GM12875 (cell line): ENCODE data around the gene ATP1A3.
"Not testable (repeated sequence)": the region's sequence is repeated elsewhere in the genome, so short reads cannot be mapped to it uniquely, and the experiment has no call there.

Experiments used
- H3K4me3 ChIP-seq: one replicate; pipeline ENCODE4 v1.5.1; 2011; ENCODE audit warnings: low read depth, low read length, control low read depth
- TF ChIP-seq, protein P1 (sequence below): IDR thresholded peaks from 2 replicates; pipeline ENCODE4 v1.5.1; 2011; ENCODE audit warnings: low read depth, mild to moderate bottlenecking, control low read depth, inconsistent platforms, low read length, moderate library complexity, borderline replicate concordance; ENCODE audit not compliant: insufficient read depth

Gene ATP1A3

DNA sequence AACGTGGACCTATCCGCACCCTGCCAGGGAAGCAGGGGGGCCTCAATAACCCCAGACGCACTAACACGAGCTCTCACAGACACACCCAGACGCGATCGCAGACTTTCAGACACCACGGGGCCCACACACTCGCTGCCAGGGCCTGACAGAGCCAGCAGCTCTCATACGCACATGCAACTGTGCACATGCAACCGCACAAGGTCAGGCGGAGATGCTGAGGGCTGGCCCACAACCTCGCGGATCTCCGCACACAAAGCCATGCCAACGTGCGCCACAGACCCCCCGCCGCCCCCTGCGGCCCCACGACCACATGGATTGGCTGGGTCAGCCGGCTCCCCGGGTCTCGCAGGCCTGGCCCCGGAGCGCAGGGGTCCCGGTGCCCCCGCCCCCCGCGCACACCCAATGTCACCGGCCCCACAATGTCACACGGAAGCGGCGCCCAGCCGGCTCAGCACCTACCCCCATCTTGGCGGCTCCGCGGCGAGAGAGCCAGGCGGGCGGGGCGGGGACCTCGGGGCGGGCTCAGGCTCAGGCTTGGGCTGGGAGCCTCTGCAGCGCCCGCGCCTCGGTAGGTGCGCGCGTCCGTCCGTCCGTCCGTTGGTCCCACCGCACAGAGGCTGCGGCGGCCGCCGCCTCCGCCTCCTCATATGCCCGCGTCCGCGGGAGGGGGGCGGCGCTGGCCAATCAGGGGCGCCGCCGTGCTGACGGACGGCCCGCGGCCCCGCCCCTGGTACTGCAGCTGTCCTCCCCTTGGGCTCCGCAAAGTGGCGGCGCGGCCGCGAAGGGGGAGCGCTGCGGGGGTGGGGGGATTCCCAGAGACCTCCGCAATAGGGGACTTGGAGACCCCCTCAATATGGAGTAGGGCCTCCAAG lies at the start of gene ATP1A3:
Gene ATP1A3, minus strand, starts transcription at position 619 of the 872 bp plus-strand sequence. Its CDS starts 154 bp downstream, at position 465.
- H3K4me3 ChIP-seq = no peak within 1 kb of the TSS
- TF ChIP-seq, protein P1, sequence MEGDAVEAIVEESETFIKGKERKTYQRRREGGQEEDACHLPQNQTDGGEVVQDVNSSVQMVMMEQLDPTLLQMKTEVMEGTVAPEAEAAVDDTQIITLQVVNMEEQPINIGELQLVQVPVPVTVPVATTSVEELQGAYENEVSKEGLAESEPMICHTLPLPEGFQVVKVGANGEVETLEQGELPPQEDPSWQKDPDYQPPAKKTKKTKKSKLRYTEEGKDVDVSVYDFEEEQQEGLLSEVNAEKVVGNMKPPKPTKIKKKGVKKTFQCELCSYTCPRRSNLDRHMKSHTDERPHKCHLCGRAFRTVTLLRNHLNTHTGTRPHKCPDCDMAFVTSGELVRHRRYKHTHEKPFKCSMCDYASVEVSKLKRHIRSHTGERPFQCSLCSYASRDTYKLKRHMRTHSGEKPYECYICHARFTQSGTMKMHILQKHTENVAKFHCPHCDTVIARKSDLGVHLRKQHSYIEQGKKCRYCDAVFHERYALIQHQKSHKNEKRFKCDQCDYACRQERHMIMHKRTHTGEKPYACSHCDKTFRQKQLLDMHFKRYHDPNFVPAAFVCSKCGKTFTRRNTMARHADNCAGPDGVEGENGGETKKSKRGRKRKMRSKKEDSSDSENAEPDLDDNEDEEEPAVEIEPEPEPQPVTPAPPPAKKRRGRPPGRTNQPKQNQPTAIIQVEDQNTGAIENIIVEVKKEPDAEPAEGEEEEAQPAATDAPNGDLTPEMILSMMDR = no peak

DNA sequence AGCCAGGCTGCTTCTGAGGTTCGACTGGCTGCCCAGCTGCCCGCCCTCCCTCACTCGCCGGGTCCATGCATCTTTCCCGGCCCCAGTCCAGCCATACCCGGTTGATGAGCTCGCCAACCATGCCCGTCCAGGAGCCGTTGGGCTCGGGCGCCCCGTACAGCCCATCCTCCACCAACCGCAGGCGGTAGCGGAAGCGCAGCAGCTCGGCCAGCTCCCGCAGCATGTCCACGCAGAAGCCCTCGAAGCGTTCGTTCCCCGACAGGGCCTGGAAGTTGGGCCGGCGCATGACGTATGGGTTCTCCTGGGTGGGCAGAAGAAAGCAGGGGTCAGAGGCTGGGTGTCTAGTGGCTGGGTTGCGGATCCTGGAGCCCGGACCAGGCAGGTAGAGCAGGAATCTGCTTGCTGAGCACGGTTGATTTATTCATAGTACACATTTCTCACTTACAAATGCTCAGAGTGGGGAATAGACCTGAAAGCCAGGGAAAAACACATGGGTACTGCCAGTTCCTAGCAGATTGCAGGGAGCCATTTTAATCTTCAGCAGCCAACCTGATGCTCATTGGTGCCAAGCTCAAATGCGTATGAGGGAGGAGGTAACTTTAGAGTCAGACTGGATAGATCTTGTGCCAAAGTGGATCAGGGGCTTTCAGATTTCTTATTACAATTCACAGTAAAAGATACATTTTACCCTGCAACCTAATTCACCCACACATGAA lies 48.6 kb upstream of the ATP1A3 start:
- TF ChIP-seq, protein P1 = no peak
- H3K4me3 ChIP-seq = no peak overlapping the region

DNA sequence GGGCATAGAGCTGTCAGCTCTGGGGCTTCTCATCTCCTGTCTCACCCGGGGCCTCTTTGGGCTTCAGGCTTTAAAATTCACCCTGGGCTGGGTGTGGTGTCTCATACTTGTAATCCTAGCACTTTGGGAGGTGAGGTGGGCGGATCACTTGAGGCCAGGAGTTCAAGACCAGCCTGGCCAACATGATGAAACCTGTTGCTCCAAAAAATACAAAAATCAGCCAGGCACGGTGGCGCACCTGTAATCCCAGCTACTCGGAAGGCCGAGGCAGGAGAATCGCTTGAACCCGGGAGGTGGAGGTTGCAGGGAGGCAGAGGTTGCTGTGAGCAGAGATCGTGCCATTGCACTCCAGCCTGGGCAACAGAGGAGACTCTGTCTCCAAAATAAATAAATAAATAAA lies 46.5 kb upstream of the ATP1A3 start:
- H3K4me3 ChIP-seq = not testable (repeated sequence)

DNA sequence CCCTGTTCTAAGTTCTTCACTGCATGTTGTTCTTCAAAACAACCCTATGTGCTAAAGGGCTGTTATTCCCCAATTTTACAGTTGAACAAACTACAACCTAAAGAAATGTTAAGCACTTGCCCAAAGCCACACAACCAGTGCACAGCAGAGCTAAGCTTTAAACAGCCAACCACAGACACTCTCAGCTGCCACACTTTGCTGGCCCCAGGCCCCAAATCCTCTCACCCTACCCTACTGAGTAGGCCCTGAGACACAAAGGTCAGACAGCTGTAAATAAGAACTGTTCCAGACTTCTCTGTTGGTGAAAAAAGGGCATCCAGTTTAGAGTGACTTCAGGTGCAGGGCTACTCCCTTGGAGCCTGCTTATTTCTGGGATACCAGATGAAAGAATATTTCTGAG lies 46.0 kb upstream of the ATP1A3 start:
- TF ChIP-seq, protein P1 = no peak
- no peak overlapping the region for H3K4me3 ChIP-seq

DNA sequence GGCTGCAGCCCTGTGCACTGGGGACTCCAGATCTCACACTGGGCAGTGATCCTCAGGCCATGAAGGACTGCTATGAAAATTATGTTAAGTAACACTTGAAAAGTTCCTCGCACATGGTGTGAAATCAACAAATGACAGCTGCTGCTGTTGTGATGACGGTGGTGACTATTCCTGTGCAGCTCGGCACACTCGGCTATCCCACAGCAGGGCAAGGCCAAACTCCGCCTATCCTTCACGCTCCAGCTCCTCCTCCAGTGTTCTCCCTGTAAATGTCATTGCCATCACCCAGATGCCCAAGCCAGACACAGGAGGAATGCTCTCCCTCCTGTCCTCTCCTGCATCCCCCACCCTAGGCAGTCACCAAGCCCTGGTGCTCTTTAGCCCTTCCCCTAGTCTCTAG lies 44.6 kb upstream of the ATP1A3 start:
- TF ChIP-seq, protein P1 = no peak
- H3K4me3 ChIP-seq = no peak overlapping the region

DNA sequence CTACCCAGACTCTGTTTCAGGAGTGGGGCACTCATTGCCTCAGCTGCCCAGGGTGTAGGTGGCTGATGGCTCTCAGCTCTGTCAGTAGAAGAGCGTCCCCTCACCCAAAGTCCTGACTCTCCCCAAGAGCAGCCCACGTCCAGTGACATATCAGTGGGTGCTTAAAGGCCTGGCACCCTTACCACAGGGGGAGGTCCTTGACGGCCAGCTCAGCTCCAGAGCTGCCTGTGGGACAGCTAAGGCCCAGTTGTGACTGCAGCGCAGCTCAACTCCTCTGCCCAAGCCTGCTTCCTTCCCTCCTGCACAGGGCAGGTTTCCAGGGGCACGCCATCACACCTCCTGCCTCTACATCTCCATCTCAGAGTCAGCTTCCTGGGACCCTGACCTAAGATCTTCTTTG lies 43.6 kb upstream of the ATP1A3 start:
- no peak overlapping the region for H3K4me3 ChIP-seq

More for the DNA sequence above, 43.6 kb upstream of the ATP1A3 start:
- TF ChIP-seq, protein P1 = no peak
